HEK293T (cell line): ENCODE data around the gene CLDND1.

Source experiments
- CTCF ChIA-PET: fragments of 350-600 bp; formaldehyde crosslinking; extraction: SDS; loops from one replicate; lab custom pipeline; 2021; ENCODE audit warnings: antibody characterized with exemption, inconsistent platforms; lab: Yijun Ruan, JAX
- POLR2A ChIA-PET: fragments of 350-600 bp; formaldehyde crosslinking; extraction: SDS; loops from one replicate; lab custom pipeline; 2020; ENCODE audit warnings: antibody characterized with exemption, inconsistent platforms; lab: Yijun Ruan, JAX
- DNase-seq: peaks from one replicate; pipeline ENCODE4 v3.0.0; 2012; ENCODE audit warnings: mixed read lengths; ENCODE audit errors: extremely low spot score
- ARNT ChIP-seq: fragments of 450-650 bp; IDR thresholded peaks from 2 replicates; pipeline ENCODE4 v1.6.1; 2017; ENCODE audit warnings: mild to moderate bottlenecking
- BHLHE40 ChIP-seq: fragments of 450-650 bp; IDR thresholded peaks from 2 replicates; pipeline ENCODE4 v1.6.1; 2016; ENCODE audit warnings: mild to moderate bottlenecking, moderate library complexity, borderline replicate concordance
- CTBP1 ChIP-seq: fragments of 450-650 bp; IDR thresholded peaks from 2 replicates; pipeline ENCODE4 v1.6.1; 2016; ENCODE audit warnings: borderline replicate concordance
- ELF4 ChIP-seq: fragments of 450-650 bp; IDR thresholded peaks from 2 replicates; pipeline ENCODE4 v1.6.1; 2017; ENCODE audit warnings: antibody characterized with exemption
- FOXA1 ChIP-seq: fragments of 450-650 bp; IDR thresholded peaks from 2 replicates; pipeline ENCODE4 v1.6.1; 2016; ENCODE audit warnings: mild to moderate bottlenecking
- FOXK2 ChIP-seq: fragments of 450-650 bp; IDR thresholded peaks from 2 replicates; pipeline ENCODE4 v1.6.1; 2016; ENCODE audit warnings: mild to moderate bottlenecking
- FOXM1 ChIP-seq: fragments of 450-650 bp; IDR thresholded peaks from 2 replicates; pipeline ENCODE4 v1.6.1; 2017; ENCODE audit warnings: mild to moderate bottlenecking, borderline replicate concordance
- HDGF ChIP-seq: fragments of 450-650 bp; IDR thresholded peaks from 2 replicates; pipeline ENCODE4 v1.6.1; 2017; ENCODE audit warnings: antibody characterized with exemption, borderline replicate concordance
- L3MBTL2 ChIP-seq: fragments of 450-650 bp; conservative IDR thresholded peaks from 2 replicates; pipeline ENCODE4 v1.6.1; 2016; ENCODE audit warnings: mild to moderate bottlenecking
- LEF1 ChIP-seq: fragments of 450-650 bp; IDR thresholded peaks from 2 replicates; pipeline ENCODE4 v1.6.1; 2017; ENCODE audit warnings: mild to moderate bottlenecking, borderline replicate concordance
- NFRKB ChIP-seq: fragments of 450-650 bp; IDR thresholded peaks from 2 replicates; pipeline ENCODE4 v1.6.1; 2016; ENCODE audit warnings: mild to moderate bottlenecking, moderate library complexity
- SP1 ChIP-seq: fragments of 450-650 bp; IDR thresholded peaks from 2 replicates; pipeline ENCODE4 v1.6.1; 2017
- SUZ12 ChIP-seq: fragments of 450-650 bp; IDR thresholded peaks from 2 replicates; pipeline ENCODE4 v1.6.1; 2016; ENCODE audit warnings: mild to moderate bottlenecking
- TARDBP ChIP-seq: fragments of 450-650 bp; IDR thresholded peaks from 2 replicates; pipeline ENCODE4 v1.6.1; 2016
- ZNF384 ChIP-seq: fragments of 450-650 bp; IDR thresholded peaks from 2 replicates; pipeline ENCODE4 v1.6.1; 2016
- TF ChIP-seq, protein P1 (sequence below): fragments of 450-650 bp; IDR thresholded peaks from 2 replicates; pipeline ENCODE4 v1.6.1; 2016

Gene CLDND1

DNA sequence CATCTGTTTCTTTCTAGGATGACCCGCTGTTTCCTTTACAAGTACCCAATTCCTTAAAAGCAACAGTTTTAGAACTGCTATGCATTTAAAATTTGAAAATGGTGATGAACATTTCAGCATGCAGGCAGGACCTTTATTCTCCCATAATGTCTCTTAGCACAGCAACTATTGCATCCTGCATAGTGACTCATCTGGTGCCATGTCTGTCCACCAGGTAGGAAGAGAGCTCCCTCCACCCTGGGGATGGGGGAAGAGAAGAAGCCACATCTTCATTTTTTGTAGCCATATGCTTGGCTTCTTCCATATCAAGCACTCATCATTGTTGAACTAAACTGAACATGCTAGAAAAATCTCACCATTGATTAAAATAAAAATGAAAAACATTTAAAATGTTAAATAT is 19.0 kb upstream of the CLDND1 start:
- CTCF ChIA-PET, result no interaction called here
- POLR2A ChIA-PET, result no interaction called here
- no peak for DNase-seq
- TF ChIP-seq, protein P1, sequence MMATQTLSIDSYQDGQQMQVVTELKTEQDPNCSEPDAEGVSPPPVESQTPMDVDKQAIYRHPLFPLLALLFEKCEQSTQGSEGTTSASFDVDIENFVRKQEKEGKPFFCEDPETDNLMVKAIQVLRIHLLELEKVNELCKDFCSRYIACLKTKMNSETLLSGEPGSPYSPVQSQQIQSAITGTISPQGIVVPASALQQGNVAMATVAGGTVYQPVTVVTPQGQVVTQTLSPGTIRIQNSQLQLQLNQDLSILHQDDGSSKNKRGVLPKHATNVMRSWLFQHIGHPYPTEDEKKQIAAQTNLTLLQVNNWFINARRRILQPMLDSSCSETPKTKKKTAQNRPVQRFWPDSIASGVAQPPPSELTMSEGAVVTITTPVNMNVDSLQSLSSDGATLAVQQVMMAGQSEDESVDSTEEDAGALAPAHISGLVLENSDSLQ, result no peak
- no peak for TF ChIP-seq ELF4
- TF ChIP-seq TARDBP, result no peak
- no peak for TF ChIP-seq SP1
- no peak for TF ChIP-seq ARNT
- TF ChIP-seq HDGF, result no peak
- no peak for TF ChIP-seq SUZ12
- no peak for TF ChIP-seq NFRKB
- no peak for TF ChIP-seq BHLHE40
- TF ChIP-seq FOXK2, result no peak
- no peak for TF ChIP-seq CTBP1
- no peak for TF ChIP-seq LEF1
- TF ChIP-seq ZNF384, result no peak
- TF ChIP-seq L3MBTL2, result no peak
- TF ChIP-seq FOXM1, result no peak

- ChIA-PET POLR2A (no interaction called here), CTCF (no interaction called here)
- DNase-seq, result no peak
- no peak for TF ChIP-seq FOXM1
- TF ChIP-seq ARNT, result no peak
- no peak for TF ChIP-seq FOXA1
- TF ChIP-seq NFRKB, result no peak
- TF ChIP-seq SUZ12, result no peak
- TF ChIP-seq HDGF, result no peak
- no peak for TF ChIP-seq ELF4
- TF ChIP-seq, protein P1, result no peak
- TF ChIP-seq L3MBTL2, result no peak
- no peak for TF ChIP-seq FOXK2
- no peak for TF ChIP-seq SP1
- no peak for TF ChIP-seq CTBP1
- TF ChIP-seq LEF1, result no peak
- no peak for TF ChIP-seq TARDBP
- TF ChIP-seq BHLHE40, result no peak
- no peak for TF ChIP-seq ZNF384
Measured at GRCh38 chr3:98540346-98540745, 17.6 kb upstream of the CLDND1 start.

DNA sequence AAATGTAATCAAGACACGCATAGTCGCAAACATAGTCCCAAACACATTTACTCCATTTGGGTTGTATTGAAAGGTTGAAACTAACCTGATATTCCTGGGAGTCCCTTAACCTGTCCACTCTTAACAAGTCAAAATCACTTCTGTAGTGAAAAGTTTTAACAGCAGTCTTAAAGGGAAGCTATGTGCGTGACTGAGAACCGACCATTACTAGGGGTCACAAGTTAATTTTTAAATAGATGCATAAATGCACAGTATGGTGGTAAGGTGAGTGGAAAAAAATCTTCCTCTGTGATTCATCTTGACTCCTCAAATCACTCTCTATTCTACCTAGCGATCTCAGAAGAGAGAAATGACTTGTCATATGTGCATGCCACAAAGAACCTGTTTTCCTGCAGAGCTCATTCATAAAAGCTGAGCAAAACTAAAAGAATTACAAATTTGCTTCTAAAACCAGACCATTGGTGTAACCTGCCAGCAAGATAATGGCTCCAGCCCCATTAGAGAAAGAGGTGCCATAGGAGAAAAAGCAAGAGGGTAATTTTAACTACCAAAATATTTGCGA is 13.8 kb upstream of the CLDND1 start:
- ChIA-PET POLR2A (interaction anchor here (1.2 kb wide), 1 partner anchor 14 kb away, joined by 6 read pairs; the partner anchor contains the start of gene CLDND1), CTCF (no interaction called here)
- TF ChIP-seq BHLHE40 (no peak), ZNF384 (no peak), SP1 (no peak), NFRKB (no peak), LEF1 (no peak), HDGF (no peak), TARDBP (no peak), FOXA1 (no peak), ARNT (no peak), FOXK2 (no peak), FOXM1 (no peak), L3MBTL2 (no peak), ELF4 (no peak), SUZ12 (no peak), CTBP1 (no peak)
- TF ChIP-seq, protein P1, result no peak
- no peak for DNase-seq

DNA sequence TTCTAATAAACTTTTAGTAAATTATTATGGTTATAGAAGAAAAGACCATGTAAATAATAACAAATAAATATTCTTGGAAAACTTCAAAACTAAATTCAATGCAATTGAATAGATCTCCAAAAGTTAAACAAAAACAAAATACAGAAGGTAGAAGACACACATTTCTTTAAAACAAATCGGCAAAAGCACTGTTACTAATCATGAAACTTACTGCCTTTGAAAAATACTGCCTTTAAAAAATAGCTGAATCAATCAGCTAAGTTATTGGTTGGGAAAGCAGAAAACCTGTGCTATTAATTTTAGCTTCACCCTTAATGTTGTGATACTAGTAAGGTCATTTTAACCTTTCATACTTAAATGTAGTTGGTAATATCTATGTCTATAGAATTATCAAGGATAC is 12.0 kb upstream of the CLDND1 start:
- CTCF ChIA-PET, result no interaction called here
- no peak for TF ChIP-seq FOXA1
- TF ChIP-seq ARNT, result no peak
- TF ChIP-seq ZNF384, result no peak
- TF ChIP-seq SUZ12, result no peak
- TF ChIP-seq CTBP1, result no peak
- POLR2A ChIA-PET, result no interaction called here
- DNase-seq, result no peak

DNA sequence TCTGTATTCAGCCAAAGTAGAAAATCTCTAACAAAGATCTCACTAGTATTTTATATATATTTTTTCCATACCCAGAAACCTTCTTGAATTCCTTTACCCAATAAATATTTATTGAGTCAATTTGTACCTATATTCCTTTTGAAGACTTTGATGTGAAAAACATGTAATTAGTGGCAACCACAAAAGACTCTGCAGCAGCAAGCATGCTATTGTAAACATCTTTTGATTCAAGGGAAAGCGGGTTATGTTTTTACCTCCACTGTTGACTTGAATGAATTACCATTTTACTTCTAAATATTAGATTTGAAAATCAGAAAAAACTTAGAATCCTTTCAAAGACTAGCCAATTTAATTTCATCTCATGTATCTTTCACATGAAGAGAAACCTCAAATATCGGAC is 11.5 kb upstream of the CLDND1 start:
- CTCF ChIA-PET, result no interaction called here
- POLR2A ChIA-PET, result no interaction called here
- no peak for DNase-seq
- no peak for TF ChIP-seq SUZ12

DNA sequence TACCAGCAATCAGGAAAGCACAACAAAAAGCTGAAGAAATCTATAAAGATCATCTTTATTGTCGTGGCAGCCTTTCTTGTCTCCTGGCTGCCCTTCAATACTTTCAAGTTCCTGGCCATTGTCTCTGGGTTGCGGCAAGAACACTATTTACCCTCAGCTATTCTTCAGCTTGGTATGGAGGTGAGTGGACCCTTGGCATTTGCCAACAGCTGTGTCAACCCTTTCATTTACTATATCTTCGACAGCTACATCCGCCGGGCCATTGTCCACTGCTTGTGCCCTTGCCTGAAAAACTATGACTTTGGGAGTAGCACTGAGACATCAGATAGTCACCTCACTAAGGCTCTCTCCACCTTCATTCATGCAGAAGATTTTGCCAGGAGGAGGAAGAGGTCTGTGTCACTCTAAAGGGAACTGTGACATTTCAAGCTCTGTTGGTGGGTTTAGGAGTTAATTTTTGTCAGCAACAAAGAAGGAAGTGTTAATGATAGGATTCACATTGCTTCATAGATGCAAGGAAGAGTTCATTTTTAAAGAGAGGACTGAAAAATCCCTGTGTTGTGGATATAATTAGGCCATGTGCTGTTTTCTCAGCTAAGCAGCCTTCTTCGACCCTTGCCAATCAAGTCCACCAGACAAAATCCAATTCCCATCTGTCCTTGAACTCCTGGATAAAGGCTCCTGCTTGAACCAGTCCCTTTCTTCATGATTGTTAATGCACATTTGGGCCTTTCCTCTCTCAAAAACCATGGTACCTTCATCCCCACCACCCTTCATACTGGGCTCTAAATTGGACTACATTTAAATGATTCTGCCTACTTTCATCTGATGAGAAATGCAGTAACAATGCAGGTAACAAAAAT is 10.2 kb upstream of the CLDND1 start:
- CTCF ChIA-PET, result no interaction called here
- POLR2A ChIA-PET, result interaction anchor here (1.8 kb wide), 1 partner anchor 10 kb away, joined by 7 read pairs; the partner anchor contains the start of gene CLDND1
- no peak for DNase-seq
- TF ChIP-seq ARNT (no peak), SP1 (no peak), ELF4 (no peak), HDGF (no peak), BHLHE40 (no peak), FOXM1 (no peak), FOXK2 (no peak), L3MBTL2 (no peak), TARDBP (no peak), NFRKB (no peak), ZNF384 (no peak), LEF1 (no peak), FOXA1 (no peak), SUZ12 (no peak), CTBP1 (no peak)
- TF ChIP-seq, protein P1, result no peak
